Stimulated activated CD8-positive, alpha-beta memory T cell treated with anti-CD3 and anti-CD28 coated beads, Interleukin-2, amount 100 ng/mL, for 1 hour (primary cell): Measurements from ENCODE around the gene SLC2A4RG.

Source experiments
- DNase-seq, 2 donors: peaks; one replicate each; pipeline ENCODE4 v3.0.0-alpha.2; 2020; ENCODE audit warnings: low read depth in 2 of 2

SLC2A4RG gene

GRCh38 chr20:63699466-63700198 is 39.9 kb upstream of the SLC2A4RG start:
- no peak for DNase-seq

DNA sequence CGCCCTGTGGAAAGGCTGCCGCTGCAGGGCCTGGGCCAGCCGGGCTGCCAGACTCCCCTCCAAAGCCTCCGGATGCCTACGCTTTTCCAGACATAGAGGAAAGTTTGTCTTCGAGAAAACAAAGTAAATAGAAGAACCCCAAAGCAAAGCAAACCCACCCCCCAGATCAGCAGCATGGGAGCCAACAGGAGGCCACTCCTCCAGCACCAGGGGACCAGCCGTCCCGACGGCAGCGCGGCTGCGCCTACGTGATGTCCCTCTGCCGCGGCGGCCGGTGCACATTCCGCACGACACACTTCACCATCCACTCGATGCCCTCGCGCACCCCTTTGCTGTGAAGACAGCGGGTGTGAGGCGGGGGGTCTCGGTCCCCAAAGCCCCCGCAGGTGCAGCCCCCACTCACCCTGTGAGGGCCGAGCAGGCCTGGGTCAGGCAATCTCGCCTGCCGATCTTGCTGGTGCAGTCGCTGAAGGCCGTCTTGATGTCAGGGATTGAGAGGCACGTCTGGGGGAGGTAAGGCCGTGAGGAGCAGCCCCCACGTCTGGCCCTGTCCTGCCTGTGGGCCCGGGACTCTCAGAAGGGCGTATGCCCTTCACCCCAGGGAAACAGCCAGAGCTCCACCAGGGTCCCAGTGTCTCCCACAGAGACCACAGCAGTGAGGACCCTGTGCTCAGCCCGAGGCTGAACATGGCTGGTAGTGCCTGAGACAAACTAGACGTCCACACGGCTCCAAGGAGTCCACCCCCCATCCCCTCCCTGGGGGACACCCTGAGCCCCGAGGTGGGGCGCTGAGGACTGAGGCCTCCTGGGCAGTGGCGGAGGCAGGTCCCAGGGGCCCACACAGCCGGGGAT is 39.2 kb upstream of the SLC2A4RG start:
- no peak for DNase-seq

DNA sequence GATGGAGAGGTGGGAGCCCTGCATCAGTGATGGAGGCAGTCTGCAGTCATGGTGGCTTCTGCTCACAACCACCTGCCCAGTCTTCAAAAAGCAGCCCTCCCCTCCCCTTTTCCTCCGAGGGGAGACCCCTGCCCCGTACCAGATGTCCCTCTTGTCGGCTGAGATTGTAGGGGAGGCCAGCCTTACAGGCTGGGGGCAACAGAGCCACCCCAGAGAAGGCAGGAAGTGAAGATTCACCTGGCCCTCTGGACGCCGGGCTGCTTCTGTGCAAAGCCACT is 38.6 kb upstream of the SLC2A4RG start:
- no peak for DNase-seq

- DNase-seq: no peak
Measured at GRCh38 chr20:63701329-63702035, 38.1 kb upstream of the SLC2A4RG start.

DNA sequence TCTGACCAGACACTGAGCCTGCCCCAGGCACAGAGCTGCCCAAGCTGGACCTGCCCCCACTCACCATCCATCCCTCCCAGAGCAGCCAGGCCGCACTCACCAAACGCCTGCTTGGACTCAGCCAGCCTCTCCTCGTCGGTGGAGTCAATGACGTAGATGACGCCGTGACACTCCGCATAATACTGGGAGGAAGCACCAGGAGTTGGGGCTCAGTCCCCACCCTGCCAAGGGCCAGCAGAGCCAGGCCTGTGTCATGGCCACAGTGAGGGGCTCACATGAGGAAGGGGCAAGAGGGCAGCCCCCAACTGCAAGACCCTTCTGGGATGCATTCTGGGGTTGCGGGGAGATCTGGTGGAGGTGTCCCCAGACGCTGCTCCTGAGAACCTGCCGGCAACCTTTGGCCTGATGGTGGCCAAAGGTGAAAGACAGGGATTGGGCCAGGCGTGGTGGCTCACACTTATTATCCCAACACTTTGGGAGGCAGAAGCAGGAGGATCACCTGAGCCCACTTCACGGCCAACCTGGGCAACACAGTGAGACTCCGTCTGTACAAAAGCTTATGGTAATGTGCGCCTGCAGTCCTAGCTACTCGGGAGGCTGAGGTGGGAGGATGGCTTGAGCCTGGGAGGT is 37.4 kb upstream of the SLC2A4RG start:
- no peak for DNase-seq

GRCh38 chr20:63702751-63703470 is 36.7 kb upstream of the SLC2A4RG start:
- no peak for DNase-seq

GRCh38 chr20:63703471-63703975 is 36.1 kb upstream of the SLC2A4RG start:
- DNase-seq: no peak

- no peak for DNase-seq
Measured at GRCh38 chr20:63703976-63704748, 35.4 kb upstream of the SLC2A4RG start.

GRCh38 chr20:63704749-63705117 is 34.8 kb upstream of the SLC2A4RG start:
- no peak for DNase-seq

GRCh38 chr20:63705232-63706026 is 34.1 kb upstream of the SLC2A4RG start:
- DNase-seq: no peak

- DNase-seq: no peak
Measured at GRCh38 chr20:63706027-63706695, 33.4 kb upstream of the SLC2A4RG start.

GRCh38 chr20:63706852-63707557 is 32.6 kb upstream of the SLC2A4RG start:
- no peak for DNase-seq

- peak; percentile 71 to 74 for DNase-seq
Measured at GRCh38 chr20:63707558-63708300, 31.8 kb upstream of the SLC2A4RG start, which contains the start of the genes ARFRP1 and ZGPAT. Gene ARFRP1, minus strand, starts transcription at chr20:63707976. Its CDS starts 885 bp downstream, at chr20:63707091. Gene ZGPAT, plus strand, starts transcription at chr20:63708039. Its CDS starts 542 bp downstream, at chr20:63708581.

- no peak for DNase-seq
Measured at GRCh38 chr20:63708301-63709148, 31.1 kb upstream of the SLC2A4RG start.

- no peak for DNase-seq
Measured at GRCh38 chr20:63709149-63709527, 30.4 kb upstream of the SLC2A4RG start.

DNA sequence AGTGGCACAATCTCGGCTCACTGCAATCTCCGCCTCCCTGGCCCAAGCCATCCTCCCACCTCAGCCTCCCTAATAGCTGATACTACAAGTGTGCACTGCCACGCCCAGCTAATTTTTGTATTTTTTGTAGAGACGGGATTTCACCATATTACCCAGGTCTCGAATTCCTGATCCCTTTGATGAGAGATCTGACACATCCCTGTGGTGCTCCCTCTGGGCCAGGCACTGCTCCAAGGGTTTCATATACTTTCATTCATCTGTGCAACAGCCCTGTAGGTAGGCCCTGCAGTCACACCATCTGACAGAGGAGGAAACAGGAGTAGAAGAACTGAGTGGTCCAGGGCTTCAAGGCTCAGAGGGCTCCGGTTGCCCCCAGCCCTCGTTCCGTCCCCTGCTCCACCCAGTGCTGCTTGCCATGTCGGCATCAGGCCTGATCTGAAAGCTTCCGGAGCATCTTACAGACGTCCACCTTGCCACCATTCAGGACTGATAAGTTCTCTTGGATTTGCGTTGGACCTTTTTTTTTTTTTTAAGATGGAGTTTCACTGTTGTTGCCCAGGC is 28.4 kb upstream of the SLC2A4RG start:
- DNase-seq: no peak
